T-helper 1 cell treated with Interleukin-12 subunit alpha and Interleukin-12 subunit beta and Interleukin-4 antibody, amounts not matched to agents 30 ng/mL and 1 ng/mL, for 36 hours (primary cell): ENCODE results near the gene NFAT5. TPM values are rescaled to one million over a fixed set of nuclear protein-coding genes. Genes with fewer than 3 reads are reported as not detected.
"Not testable (repeated sequence)": the region's sequence is repeated elsewhere in the genome, so short reads cannot be mapped to it uniquely, and the experiment has no call there.

ENCODE experiments used
- intact Hi-C: fragments of 100-400 bp; cut with micrococcal nuclease; formaldehyde crosslinking; loops from one replicate; pipeline ENCODE4 v1.15.1; 2024
- total RNA-seq: library from RNA; stranded (reverse); gene quantifications from 2 replicates; pipeline ENCODE4 v1.2.3, GENCODE V29; 2022

The NFAT5 gene
- total RNA-seq, result 40.1 and 41.3 TPM in 2 replicates

- intact Hi-C loops, result loop anchor here (1.0 to 5.0 kb wide), 5 partner anchors 161 to 378 kb away; partner anchors contain the start of genes COG8, NIP7, NOB1 and NQO1
Observed at GRCh38 chr16:69565671-69566239, at the start of gene NFAT5. NFAT5 (plus strand) TSS chr16:69565966; CDS start chr16:69566302, 336 bp downstream.

GRCh38 chr16:69517914-69518313 is 47.9 kb upstream of the NFAT5 start:
- intact Hi-C loops, result not testable (repeated sequence)

GRCh38 chr16:69520413-69520799 is 45.4 kb upstream of the NFAT5 start:
- intact Hi-C loops, result loop anchor here (5.0 kb wide), 1 partner anchor 42 kb away; no protein-coding TSS in a partner anchor

- intact Hi-C loops, result loop anchor here (5.0 kb wide), 1 partner anchor 41 kb away; no protein-coding TSS in a partner anchor
Observed at GRCh38 chr16:69520800-69521602, 44.8 kb upstream of the NFAT5 start.

- intact Hi-C loops, result loop anchor here (5.0 kb wide), 1 partner anchor 40 kb away; no protein-coding TSS in a partner anchor
Observed at GRCh38 chr16:69522041-69522578, 43.7 kb upstream of the NFAT5 start.

GRCh38 chr16:69522732-69523404 is 42.9 kb upstream of the NFAT5 start:
- intact Hi-C loops, result loop anchor here (5.0 kb wide), 1 partner anchor 39 kb away; no protein-coding TSS in a partner anchor

GRCh38 chr16:69523566-69524305 is 42.0 kb upstream of the NFAT5 start:
- intact Hi-C loops, result loop anchor here (5.0 kb wide), 1 partner anchor 39 kb away; no protein-coding TSS in a partner anchor

GRCh38 chr16:69526831-69527655 is 38.7 kb upstream of the NFAT5 start:
- intact Hi-C loops, result no loop called here

- intact Hi-C loops, result no loop called here
Observed at GRCh38 chr16:69531988-69532387, 33.8 kb upstream of the NFAT5 start.

GRCh38 chr16:69532641-69533455 is 32.9 kb upstream of the NFAT5 start:
- intact Hi-C loops, result no loop called here

GRCh38 chr16:69534720-69535119 is 31.0 kb upstream of the NFAT5 start:
- intact Hi-C loops, result no loop called here

- intact Hi-C loops, result no loop called here
Observed at GRCh38 chr16:69535123-69536050, 30.4 kb upstream of the NFAT5 start.

- intact Hi-C loops, result no loop called here
Observed at GRCh38 chr16:69537706-69538080, 28.1 kb upstream of the NFAT5 start.

- intact Hi-C loops, result no loop called here
Observed at GRCh38 chr16:69538808-69539207, 27.0 kb upstream of the NFAT5 start.

GRCh38 chr16:69542974-69543373 is 22.8 kb upstream of the NFAT5 start:
- intact Hi-C loops, result no loop called here

GRCh38 chr16:69544088-69544487 is 21.7 kb upstream of the NFAT5 start:
- intact Hi-C loops, result no loop called here

- intact Hi-C loops, result not testable (repeated sequence)
Observed at GRCh38 chr16:69546663-69547062, 19.1 kb upstream of the NFAT5 start.

- intact Hi-C loops, result no loop called here
Observed at GRCh38 chr16:69553332-69553731, 12.4 kb upstream of the NFAT5 start.
